ENCODE results near the gene CBR3.
"Not testable (repeated sequence)": the region's sequence is repeated elsewhere in the genome, so short reads cannot be mapped to it uniquely, and the experiment has no call there.

Gene CBR3

DNA sequence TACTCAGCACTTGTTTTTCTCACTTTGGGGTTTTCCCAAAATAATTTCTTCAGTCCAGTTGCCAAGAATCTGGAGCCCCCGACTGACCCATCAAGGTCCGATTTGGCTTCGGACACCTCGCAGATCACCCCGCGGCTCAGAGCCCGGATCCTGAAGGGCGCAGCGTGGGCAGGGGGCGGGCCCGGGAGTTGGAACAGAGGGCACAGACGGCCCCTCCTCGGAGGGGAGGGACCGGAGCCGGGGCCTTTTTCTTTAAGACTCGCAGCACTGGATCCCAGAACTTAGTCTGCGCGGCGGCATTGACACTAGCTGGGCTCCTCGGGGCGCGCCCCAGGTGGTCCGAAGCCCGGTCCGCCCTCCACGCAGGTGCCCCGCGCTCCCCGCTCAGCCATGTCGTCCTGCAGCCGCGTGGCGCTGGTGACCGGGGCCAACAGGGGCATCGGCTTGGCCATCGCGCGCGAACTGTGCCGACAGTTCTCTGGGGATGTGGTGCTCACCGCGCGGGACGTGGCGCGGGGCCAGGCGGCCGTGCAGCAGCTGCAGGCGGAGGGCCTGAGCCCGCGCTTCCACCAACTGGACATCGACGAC, at the start of gene CBR3:
TSS of gene CBR3 (plus strand) at position 277 of the 588 bp plus-strand sequence. CDS start at position 391, 114 bp downstream.
- in situ Hi-C loops (cut with MboI; ENCODE audit: low sequenced_read_pairs) = no loop called here

GRCh38 chr21:36087362-36088138, 47.3 kb upstream of the CBR3 start:
- in situ Hi-C loops (cut with MboI; ENCODE audit: low sequenced_read_pairs) = no loop called here

DNA sequence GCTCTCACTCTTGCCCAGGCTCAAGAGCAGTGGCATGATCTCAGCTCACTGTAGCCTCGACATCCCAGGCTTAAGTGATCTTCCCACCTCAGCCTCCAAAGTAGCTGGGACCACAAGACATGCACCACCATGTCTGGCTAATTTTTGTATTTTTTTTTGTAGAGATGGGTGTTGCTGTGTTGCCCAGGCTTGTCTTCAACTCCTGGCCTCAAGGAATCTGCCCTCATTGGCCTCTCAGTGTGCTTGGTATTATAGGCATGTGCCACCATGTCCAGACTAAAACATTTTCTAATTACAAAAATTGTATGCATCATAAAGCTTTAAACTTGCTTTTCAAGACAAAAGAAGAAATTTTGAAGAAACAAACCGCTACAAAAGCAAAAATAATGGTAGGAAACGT, 44.9 kb upstream of the CBR3 start:
- in situ Hi-C loops (cut with MboI; ENCODE audit: low sequenced_read_pairs) = no loop called here

GRCh38 chr21:36092681-36093080, 42.2 kb upstream of the CBR3 start:
- in situ Hi-C loops (cut with MboI; ENCODE audit: low sequenced_read_pairs) = no loop called here

DNA sequence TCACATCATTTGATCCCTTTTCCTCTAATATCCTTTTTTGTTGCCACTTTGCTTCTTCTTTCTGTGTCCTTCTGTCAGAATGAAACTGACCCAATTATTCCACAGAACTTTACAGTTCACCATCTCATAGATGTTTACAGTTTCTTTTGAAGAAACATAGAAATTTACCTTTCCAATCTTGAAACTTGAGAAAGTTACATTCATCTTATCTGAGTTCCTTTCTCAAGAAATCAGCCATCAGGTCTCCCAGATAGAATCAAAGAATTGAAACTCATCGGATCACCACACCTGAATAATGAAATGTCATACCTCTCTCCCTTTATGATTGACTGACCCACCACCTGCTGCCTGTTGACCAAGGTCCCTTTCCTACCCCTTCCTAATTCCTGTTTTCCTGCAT, 41.4 kb upstream of the CBR3 start:
- in situ Hi-C loops (cut with MboI; ENCODE audit: low sequenced_read_pairs) = no loop called here

DNA sequence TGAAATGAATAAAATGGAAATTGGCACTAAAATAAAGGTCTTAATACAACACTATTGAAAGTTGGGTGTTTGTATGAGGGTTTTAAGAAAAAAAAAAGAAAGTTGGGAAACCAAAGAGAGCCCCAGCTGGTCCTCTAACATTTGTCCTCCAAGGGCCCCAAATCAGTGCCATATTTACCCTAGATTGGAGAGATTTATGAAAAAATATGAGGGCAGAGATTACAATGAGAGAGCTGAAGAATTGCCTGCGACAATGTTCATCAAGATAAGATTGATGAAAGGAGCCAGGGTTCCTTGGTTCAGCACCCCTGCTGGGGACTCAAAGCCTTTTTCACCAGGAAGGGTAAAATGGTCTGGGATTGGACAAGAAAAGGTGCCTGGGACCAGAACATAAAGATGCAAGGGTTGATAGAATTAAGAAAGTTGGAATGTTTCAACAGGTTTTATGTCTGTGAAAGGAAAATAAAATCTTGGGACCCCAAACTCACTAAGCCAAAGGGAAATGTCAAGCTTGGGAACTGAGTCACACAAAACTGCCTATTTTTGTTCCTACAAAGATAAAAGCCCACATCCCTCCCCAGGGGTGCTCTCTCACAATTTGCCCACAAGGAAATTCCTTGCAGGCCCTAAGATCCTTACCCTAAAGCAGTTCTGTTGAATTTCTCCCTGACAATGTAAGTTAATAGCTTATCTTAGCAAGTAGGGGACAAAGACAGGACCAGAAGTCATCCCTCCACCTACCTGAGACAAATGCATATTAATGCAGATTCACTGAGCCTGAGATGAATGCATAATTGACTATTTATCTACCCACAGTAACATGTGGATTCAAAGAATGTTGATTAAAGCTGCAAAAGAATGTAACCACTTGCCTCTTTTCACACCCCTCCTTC, 38.2 kb upstream of the CBR3 start:
- in situ Hi-C loops (cut with MboI; ENCODE audit: low sequenced_read_pairs) = no loop called here

DNA sequence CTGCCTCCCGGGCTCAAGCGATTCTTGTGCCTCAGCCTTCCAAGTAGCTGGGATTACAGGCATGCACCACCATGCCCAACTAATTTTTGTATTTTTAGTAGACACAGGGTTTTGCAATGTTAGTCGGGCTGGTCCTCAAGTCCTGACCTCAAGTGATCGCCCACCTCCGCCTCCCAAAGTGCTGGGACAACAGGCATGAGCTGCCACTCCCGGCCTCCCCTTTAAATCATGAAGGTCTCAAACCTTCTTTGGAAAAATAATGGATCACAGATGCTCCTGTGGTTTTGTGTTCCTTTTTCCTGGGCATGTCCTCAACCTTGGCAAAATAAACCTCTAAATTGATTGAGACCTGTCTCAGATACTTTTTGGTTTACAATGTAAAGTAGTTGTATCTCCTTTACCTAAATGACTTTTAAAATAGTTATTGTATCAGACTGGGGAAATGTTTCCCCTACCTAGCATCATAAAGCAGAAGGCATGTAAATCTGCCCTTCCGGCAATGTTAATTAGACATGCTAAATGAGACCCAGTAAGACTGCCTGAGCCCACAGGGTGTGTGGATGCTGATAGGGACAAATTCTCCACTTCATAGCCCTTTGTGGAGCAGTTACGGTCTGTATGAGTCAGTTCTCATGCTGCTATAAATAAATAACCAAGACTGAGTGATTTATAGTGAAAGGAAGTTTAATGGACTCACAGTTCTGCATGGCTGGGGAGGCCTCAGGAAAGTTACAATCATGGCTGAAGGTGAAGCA, 37.3 kb upstream of the CBR3 start:
- in situ Hi-C loops (cut with MboI; ENCODE audit: low sequenced_read_pairs) = no loop called here

DNA sequence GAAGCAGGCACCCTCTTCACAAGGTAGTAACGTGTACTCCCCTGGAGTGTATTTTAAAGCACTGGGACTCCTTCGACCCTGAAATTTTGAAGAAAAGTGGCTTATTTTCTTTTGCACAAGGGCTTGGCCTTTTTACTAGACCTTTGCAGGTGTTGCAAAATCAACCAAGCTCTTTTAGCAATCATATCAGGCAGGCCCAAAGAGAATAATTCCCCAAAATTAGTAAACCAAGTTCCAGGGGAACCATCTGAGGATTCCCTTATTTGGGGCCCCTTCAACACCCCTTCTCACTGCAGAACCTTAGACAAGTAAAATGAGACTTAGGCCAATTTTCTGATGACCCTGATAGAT, 36.7 kb upstream of the CBR3 start:
- in situ Hi-C loops (cut with MboI; ENCODE audit: low sequenced_read_pairs) = no loop called here

GRCh38 chr21:36099000-36099399, 35.9 kb upstream of the CBR3 start:
- in situ Hi-C loops (cut with MboI; ENCODE audit: low sequenced_read_pairs) = no loop called here

DNA sequence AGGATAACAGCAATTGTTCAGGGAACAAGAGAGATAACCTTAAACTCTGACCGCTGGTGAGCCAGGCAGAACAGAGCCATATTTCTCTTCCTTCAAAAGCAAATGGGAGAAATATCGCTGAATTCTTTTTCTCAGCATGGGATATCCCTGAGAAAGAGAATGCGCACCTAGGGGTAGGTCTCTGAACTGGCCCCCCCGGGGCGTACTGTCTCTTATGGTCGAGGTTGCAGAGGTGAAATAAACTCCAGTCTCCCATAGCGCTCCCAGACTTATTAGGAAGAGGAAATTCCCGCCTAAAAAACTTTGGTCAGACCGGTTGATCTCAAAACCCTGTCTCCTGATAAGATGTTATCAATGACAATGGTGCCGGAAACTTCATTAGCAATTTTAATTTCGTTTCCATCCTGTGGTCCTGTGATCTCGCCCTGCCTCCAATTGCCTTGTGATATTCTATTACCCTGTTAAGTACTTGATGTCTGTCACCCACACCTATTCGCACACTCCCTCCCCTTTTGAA, 35.1 kb upstream of the CBR3 start:
- in situ Hi-C loops (cut with MboI; ENCODE audit: low sequenced_read_pairs) = not testable (repeated sequence)

- in situ Hi-C loops (cut with MboI; ENCODE audit: low sequenced_read_pairs) = no loop called here
These were observed 33.8 kb upstream of the CBR3 start for GRCh38 chr21:36100971-36101641.

GRCh38 chr21:36103434-36103833, 31.4 kb upstream of the CBR3 start:
- in situ Hi-C loops (cut with MboI; ENCODE audit: low sequenced_read_pairs) = no loop called here

- in situ Hi-C loops (cut with MboI; ENCODE audit: low sequenced_read_pairs) = no loop called here
These were observed 30.3 kb upstream of the CBR3 start for GRCh38 chr21:36104317-36105300.

DNA sequence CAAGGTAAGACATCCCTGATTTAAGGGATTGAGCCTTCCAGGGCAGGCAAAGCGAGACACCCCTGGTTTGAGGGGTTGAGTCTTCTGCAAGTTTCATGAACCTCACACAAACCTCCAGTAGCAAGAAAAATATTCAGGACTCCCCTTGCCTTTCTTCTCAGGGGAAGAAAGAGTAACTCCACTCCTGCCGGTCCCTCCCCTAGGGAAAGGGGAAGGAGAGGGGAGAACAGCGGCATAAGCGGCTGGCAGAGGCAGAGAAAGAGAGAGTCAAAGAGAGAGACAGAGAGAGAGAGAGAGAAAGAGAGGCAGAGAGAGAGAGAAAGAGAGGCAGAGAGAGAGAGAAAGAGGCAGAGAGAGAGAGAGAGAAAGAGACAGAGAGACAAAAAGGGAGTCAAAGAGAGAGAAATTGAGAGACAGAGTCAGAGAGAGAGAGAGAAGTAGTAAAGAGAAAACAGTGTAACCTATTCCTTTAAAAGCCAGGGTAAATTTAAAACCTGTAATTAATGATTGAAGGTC, 29.5 kb upstream of the CBR3 start:
- in situ Hi-C loops (cut with MboI; ENCODE audit: low sequenced_read_pairs) = no loop called here

- in situ Hi-C loops (cut with MboI; ENCODE audit: low sequenced_read_pairs) = no loop called here
These were observed 25.0 kb upstream of the CBR3 start for GRCh38 chr21:36109868-36110267.

GRCh38 chr21:36111238-36111637, 23.6 kb upstream of the CBR3 start:
- in situ Hi-C loops (cut with MboI; ENCODE audit: low sequenced_read_pairs) = no loop called here

DNA sequence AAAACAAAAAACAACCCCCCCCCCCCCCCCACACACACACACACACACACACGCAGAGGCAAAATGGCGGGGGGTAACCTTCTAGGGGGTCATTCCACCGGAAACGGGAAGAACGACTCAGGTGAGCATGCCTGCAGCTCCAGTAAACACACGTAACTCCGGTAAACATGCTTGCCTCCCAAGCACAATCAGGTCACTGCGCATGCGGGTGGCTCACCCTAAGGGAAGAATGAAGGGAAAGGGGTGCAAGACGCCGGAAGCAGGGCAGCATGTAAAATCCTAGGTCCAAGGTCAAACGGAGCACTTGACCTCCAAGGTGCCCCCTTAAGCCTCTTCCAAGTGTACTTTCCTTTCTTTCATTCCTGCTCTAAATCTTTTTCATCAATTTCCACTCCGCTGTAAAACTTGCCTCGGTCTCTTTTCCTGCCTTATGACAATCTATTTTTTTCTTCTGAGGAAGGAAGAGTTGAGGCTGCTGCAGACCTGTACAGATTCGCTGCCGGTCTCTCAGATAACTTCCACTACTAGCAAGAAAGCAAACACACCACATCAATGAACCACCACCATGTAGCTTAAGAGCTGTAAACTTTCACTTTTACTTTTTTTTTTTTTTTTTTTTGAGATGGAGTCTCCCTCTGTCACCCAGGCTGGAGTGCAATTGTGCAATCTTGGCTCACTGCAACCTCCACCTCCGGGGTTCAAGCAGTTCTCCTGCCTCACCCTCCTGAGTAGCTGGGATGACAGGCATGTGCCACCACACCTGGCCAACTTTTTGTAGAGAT, 21.0 kb upstream of the CBR3 start:
- in situ Hi-C loops (cut with MboI; ENCODE audit: low sequenced_read_pairs) = no loop called here

GRCh38 chr21:36115138-36115730, 19.6 kb upstream of the CBR3 start:
- in situ Hi-C loops (cut with MboI; ENCODE audit: low sequenced_read_pairs) = no loop called here

All from HL-60/S4 (cell line).